HK-2 (cell line): ENCODE data around the gene CDK19.
"Not testable (repeated sequence)": the region's sequence is repeated elsewhere in the genome, so short reads cannot be mapped to it uniquely, and the experiment has no call there.

Source experiments
- DNase-seq: peaks from one replicate; pipeline ENCODE4 v3.0.0-alpha.2; 2018; ENCODE audit not compliant: unreplicated experiment

The CDK19 gene

GRCh38 chr6:110581679-110582078 is 233.6 kb downstream of the CDK19 start:
- DNase-seq = no peak

GRCh38 chr6:110577596-110578167 is 237.6 kb downstream of the CDK19 start:
- not testable (repeated sequence) for DNase-seq

- DNase-seq = no peak
Measured at GRCh38 chr6:110575925-110576463, 239.3 kb downstream of the CDK19 start.

- no peak for DNase-seq
Measured at GRCh38 chr6:110574817-110575216, 240.5 kb downstream of the CDK19 start.

- no peak for DNase-seq
Measured at GRCh38 chr6:110573537-110573936, 241.7 kb downstream of the CDK19 start.

GRCh38 chr6:110573136-110573535 is 242.1 kb downstream of the CDK19 start:
- no peak for DNase-seq

- DNase-seq = no peak
Measured at GRCh38 chr6:110567957-110568696, 247.1 kb downstream of the CDK19 start.

GRCh38 chr6:110566346-110567125 is 248.7 kb downstream of the CDK19 start:
- DNase-seq = no peak

GRCh38 chr6:110564703-110565421 is 250.4 kb downstream of the CDK19 start:
- no peak for DNase-seq

- DNase-seq = no peak
Measured at GRCh38 chr6:110563711-110564110, 251.6 kb downstream of the CDK19 start.

- no peak for DNase-seq
Measured at GRCh38 chr6:110562316-110562915, 252.9 kb downstream of the CDK19 start.

- no peak for DNase-seq
Measured at GRCh38 chr6:110561696-110562095, 253.6 kb downstream of the CDK19 start.

- DNase-seq = no peak
Measured at GRCh38 chr6:110561008-110561396, 254.3 kb downstream of the CDK19 start.

- no peak for DNase-seq
Measured at GRCh38 chr6:110560239-110561007, 254.8 kb downstream of the CDK19 start.
